HTR-8/SVneo (cell line): ENCODE data around the gene KRTAP9-4.
"Not testable (repeated sequence)": the region's sequence is repeated elsewhere in the genome, so short reads cannot be mapped to it uniquely, and the experiment has no call there.

Experiments
- DNase-seq: peaks from one replicate; pipeline ENCODE4 v3.0.0; 2011; ENCODE audit warnings: low spot score, mixed read lengths; ENCODE audit not compliant: insufficient read length
- FAIRE-seq: peaks from 2 replicates; lab custom pipeline; 2011; peaks lifted over from hg19 to GRCh38; lab: Jason Lieb, UNC

The KRTAP9-4 gene

DNA sequence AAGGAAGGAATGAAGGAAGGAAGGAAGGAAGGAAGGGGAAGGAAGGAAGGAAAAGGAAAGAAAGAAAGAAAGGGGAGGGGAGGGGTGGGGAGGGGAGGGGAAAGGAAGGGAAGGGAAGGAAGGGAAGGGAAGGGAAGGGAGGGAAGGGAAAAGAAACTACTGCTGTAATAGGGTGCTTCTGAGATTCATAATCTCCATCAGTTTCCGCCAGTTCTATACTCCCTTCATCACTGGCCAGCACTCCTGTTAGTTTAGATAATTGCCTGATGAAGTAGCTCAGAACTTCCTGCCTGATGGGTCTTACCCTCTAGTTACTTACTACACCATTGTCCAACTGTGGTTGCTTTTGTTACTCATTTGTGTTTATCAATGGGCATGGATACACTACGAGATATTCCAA, 13.7 kb downstream of the KRTAP9-4 start:
- DNase-seq, result no peak
- FAIRE-seq, result no peak

DNA sequence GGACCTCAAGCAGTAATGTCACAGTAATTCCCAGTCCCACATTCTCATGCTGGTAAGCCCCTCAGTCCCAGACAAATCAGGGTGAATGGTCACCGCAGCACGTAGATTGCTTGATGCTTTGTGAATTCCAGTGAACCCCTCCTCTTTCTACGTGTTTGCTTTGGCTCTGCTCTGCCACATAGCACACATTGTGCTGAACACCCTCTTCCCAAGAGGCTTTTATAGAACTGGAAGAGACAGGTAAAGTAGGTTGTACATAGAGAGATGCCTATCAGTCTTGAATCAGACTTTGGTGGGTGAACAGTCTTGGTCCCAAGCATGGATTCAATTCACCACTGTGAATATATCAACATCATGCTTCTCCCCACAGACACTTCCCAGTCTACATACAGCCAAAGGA, 15.1 kb downstream of the KRTAP9-4 start:
- FAIRE-seq, result peak; percentile 48
- no peak for DNase-seq

DNA sequence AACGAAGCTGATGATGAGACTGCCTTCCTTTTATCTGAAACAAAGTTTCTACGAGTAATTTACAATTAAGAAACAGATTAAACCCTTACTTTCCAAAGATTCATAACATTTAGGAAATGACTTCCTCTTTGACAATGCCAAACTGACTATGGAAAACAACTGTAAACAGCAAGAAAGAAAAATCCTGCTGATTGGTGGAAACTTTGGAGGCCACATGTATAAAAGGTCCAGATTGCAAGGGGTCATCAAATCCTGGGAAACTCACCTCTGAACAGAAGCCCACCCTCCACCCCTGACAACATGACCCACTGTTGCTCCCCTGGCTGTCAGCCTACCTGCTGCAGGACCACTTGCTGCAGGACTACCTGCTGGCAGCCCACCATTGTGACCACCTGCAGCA, 15.6 kb downstream of the KRTAP9-4 start, which contains the start of gene KRTAP9-6:
KRTAP9-6 (plus strand) TSS at position 301 of the 400 bp plus-strand sequence; CDS start at position 301, 0 bp downstream.
- no peak for FAIRE-seq
- no peak for DNase-seq

DNA sequence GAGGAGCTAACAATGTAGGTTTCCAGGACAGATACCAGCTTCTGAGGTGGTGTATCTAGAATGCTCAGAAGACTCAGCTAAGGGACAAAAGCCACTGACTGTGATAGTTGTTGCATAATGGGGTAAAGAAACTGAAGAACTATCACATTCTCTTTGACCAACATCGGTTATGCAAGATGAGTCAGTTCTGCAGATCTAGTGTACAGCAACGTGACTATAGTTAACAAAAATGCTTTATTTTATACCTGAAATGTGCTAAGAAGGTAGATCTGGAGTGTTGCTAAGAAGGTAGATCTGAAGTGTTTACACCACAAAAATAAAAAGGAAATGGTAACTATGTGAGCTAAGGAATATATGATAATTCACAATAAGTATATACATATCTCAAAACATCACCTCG, 18.2 kb downstream of the KRTAP9-4 start:
- DNase-seq, result no peak
- FAIRE-seq, result no peak

DNA sequence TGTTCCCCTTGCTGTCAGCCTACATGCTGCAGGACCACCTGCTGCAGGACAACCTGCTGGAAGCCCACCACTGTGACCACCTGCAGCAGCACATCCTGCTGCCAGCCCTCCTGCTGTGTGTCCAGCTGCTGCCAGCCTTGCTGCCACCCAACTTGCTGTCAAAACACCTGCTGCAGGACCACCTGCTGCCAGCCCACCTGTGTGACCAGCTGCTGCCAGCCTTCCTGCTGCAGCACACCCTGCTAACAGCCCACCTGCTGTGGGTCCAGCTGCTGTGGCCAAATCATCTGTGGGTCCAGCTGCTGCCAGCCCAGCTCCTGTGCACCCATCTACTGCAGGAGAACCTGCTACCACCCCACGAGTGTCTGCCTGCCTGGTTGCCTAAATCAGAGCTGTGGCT, 21.8 kb downstream of the KRTAP9-4 start:
- not testable (repeated sequence) for FAIRE-seq, DNase-seq

DNA sequence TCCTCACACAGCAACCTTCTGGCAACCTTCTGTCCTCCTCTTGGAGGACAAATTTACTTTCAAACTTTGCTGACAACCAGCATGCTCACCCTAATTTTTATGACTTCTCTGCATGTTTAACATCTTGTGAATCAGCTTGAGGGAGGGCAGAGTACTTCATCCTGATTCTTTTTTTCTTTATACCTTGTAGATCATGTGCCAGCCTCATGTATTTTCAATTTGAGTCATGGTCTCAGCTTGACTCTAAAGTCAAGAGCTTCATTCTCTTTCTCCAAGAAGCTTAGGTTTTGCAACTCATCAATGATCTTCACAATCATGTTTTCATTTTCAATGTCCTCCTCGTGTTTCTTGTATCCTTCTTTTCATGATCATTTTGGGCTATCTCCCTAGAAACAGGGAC, 22.4 kb downstream of the KRTAP9-4 start:
- DNase-seq (no peak), FAIRE-seq (no peak)

DNA sequence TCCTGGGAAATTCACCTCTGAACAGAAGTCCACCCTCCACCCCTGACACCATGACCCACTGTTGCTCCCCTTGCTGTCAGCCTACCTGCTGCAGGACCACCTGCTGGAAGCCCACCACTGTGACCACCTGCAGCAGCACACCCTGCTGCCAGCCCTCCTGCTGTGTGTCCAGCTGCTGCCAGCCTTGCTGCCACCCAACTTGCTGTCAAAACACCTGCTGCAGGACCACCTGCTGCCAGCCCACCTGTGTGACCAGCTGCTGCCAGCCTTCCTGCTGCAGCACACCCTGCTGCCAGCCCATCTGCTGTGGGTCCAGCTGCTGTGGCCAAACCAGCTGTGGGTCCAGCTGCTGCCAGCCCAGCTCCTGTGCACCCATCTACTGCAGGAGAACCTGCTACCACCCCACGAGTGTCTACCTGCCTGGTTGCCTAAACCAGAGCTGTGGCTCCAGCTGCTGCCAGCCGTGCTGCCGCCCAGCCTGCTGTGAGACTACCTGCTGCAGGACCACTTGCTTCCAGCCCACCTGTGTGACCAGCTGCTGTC, 26.2 kb downstream of the KRTAP9-4 start, which contains the start of gene KRTAP9-7:
KRTAP9-7 (plus strand) TSS at position 51 of the 543 bp plus-strand sequence; CDS start at position 51, 0 bp downstream.
- FAIRE-seq, result peak; percentile 55
- not testable (repeated sequence) for DNase-seq

DNA sequence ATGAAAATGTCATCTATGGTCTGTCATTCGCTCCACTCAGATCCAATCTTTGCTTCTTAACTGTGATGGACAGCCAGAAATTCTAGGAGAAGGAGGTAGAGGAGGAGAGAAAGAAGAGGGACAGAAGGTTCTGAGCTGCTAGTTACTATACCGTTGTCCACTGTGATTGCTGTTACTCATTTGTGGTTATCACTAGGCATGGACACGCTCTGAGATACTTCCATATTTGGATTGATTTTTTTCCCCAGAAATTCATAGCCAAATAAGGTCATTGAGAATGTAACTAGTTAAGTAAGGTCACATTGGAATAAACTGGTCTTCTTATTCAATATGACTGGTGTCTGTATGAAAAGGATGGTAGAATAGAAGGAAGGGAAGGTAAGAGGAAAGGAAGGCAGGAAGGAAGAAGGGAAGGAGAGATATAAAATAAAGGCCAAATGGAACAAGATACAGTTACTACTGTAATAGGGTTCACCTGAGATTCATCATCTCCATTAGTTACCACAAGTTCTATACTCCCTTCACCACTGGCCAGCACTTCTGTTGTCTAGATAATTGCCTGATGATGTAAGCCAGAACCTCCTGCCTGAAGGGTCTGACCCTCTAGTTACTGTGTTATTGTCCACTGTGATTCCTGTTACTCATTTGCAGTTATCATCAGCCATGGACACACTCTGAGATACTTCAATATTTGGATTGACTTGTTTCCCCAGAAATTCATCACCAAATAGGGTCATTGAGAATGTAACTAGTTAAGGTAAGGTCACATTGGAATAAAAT, 28.9 kb downstream of the KRTAP9-4 start:
- DNase-seq (no peak), FAIRE-seq (peak; percentile 71)

DNA sequence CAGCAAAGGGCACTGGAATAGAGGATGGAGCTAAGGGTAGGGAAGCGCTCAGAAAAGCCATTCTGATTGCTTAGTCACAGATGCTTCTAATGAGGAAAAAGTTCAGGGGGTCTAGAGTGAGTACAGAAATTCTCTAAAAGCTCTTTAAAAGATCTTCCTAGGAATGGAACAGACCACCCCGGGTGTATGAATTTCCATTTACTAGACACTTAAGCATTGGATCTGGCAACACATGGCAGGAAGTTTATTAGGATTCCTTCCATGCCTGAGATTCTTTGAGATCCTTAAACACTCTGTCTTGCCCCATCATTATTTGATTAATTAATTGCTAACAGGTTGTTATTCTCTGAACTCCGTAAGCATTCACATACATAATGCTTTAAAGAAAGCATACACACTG, 34.6 kb downstream of the KRTAP9-4 start:
- DNase-seq (peak; percentile 57), FAIRE-seq (no peak)

DNA sequence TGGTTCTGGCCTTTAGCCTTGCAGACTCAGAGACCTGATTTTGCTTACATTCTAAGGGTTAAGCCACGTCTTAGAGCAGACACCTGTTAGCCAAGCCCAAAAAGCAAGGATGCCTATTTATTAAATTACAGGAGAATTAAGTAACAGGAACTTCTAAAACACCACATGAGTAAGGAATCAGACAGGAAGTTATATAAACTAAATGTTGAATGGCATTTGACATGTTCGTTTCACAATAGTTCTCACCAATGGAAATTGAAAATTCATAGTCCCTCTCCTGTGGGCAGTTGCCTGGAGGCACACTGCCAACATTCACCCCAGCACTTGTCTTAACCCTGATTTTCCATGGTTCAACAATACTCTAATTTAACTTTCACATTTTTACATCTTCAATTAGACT, 35.1 kb downstream of the KRTAP9-4 start:
- FAIRE-seq (peak; percentile 57), DNase-seq (no peak)

DNA sequence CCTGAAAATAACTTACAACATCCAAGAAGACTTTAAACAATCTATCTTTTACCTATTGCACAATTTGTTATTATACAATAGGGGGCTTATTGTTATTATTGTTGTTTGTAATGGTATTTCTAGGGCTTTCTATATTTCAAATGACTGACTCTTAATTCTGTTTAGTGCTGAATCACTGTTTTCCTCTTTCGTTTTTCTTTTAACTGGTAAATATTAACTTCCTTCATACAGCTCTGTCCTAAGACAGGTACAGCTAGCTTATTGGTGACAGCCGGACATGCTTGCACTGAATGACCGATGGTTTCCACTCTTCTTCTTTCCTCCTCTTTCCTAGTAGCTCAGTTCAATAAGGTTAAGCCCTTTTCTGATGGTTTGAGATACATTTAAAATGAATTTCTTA, 37.6 kb downstream of the KRTAP9-4 start:
- DNase-seq (no peak), FAIRE-seq (no peak)

DNA sequence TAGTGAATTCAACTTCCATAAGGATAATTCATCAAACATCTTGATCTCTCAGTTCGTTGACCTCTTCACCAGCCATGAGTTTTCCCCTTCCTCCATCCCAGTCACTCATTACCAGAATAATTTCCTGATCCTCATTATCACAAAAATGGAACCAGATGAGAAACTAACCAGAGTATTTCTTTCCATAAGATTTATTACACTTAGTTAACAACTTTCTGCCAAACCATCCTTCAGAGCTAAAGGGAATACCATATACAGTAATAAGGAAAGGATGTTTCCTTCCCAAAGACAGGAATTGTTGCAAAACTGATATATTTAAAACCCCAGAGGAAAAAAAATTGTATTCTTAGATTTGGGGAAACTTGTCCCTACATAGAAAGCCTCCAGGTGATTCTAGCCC, 44.5 kb downstream of the KRTAP9-4 start:
- no peak for DNase-seq
- no peak for FAIRE-seq

DNA sequence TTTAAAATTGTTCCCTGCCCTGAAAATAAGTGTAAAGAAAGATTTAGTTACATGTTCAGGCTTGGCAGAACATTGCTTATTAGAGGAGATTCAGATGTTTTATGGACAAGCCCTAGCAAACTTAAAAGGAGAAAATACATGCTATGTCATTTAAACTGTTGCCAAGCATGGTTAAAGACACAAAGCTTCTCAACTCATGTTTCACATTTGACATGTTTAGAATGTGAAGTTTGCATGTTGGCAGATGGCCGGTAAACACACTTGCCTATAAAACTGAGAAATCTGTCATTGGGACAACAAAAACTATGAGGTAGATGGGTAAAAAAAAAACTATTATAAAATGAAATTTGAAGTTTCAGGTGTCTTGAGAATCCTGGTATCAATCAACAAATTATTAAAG, 47.4 kb downstream of the KRTAP9-4 start:
- FAIRE-seq, result no peak

DNA sequence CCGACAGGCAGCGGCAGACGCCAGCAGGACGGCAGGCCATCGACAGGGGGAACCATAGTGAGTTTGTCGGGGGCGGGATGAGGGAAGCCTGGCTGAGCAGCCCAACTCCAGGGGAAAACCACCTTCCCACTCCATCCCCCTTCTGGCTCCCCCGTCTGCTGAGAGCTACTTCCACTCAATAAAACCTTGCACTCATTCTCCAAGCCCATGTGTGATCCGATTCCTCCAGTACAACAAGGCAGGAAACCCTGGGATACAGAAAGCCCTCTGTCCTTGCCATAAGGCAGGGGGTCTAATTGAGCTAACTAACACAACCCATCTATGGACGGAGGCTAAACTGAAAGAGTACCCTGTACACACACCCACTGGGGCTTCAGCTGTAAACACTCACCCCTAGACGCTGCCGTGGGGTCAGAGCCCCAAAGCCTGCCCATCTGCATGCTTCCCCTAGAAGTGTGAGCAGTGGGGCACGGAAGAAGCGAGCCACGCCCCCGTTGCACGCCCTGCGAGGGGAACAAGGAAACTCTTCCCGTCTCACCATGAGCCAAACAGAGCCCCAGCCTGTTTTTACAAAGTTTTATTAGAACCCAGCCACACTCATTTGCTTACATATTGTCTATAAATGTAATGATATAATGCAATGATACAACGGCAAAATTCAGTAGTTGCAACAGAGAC, 49.1 kb downstream of the KRTAP9-4 start:
- no peak for DNase-seq
- peak; percentile 52 for FAIRE-seq

More for the DNA sequence above, 47.4 kb downstream of the KRTAP9-4 start:
- no peak for DNase-seq
